Breast epithelium (tissue), 3 donors: ENCODE measurements around the gene LRP3.

Source experiments
- POLR2A ChIP-seq: fragments of 450-650 bp; IDR thresholded peaks from one replicate; pipeline ENCODE4 v1.6.1; 2016; ENCODE audit warnings: antibody characterized with exemption, mild to moderate bottlenecking, moderate library complexity
- TF ChIP-seq, protein P1 (sequence below), 3 donors: fragments of 450-650 bp; IDR thresholded peaks; one replicate each; pipeline ENCODE4 v1.5.1; 2016 to 2017; ENCODE audit warnings: antibody characterized with exemption in 3 of 3, mild to moderate bottlenecking in 3 of 3, moderate library complexity in 3 of 3

DNA sequence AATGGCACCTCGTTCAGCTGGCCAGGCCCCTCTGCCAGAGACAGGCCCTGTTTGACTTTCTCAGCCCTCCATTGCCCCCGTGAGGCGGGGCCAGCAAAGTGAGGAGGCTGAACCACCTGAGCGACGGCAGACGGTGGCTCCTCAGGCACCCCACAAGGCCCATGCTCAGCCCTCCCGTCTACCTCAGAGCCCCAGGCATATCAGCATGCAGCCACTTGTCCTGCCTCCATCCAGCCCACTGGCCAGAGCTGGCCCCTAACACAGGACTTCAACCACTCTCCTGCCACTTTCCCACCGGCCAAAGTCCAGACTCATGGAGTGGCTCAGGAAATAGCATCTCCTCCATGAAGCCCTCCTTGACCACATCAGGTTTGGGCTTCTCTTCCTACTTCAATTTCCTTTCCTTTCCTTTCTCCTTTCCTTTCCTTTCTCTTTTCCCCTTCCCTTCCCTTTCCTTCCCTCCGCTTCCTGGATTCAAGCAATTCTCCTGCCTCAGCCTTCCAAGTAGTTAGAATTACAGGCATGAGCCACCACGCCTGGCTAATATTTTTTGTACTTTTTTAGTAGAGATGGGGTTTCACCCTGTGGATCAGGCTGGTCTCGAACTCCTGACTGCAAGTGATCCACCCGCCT, 22.2 kb downstream of the LRP3 start:
- TF ChIP-seq, protein P1, sequence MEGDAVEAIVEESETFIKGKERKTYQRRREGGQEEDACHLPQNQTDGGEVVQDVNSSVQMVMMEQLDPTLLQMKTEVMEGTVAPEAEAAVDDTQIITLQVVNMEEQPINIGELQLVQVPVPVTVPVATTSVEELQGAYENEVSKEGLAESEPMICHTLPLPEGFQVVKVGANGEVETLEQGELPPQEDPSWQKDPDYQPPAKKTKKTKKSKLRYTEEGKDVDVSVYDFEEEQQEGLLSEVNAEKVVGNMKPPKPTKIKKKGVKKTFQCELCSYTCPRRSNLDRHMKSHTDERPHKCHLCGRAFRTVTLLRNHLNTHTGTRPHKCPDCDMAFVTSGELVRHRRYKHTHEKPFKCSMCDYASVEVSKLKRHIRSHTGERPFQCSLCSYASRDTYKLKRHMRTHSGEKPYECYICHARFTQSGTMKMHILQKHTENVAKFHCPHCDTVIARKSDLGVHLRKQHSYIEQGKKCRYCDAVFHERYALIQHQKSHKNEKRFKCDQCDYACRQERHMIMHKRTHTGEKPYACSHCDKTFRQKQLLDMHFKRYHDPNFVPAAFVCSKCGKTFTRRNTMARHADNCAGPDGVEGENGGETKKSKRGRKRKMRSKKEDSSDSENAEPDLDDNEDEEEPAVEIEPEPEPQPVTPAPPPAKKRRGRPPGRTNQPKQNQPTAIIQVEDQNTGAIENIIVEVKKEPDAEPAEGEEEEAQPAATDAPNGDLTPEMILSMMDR (IDR thresholded peaks at IDR 0.05), result no peak
- TF ChIP-seq POLR2A, result no peak
